ENCODE results near the gene SLC43A1. TPM values are rescaled to one million over a fixed set of nuclear protein-coding genes. Genes with fewer than 3 reads are reported as not detected.

Gene SLC43A1
- total and polyA plus RNA-seq, 2 of the 4 experiments (the other 2 are of a cell fraction) = 10.0 to 17.0 TPM

DNA sequence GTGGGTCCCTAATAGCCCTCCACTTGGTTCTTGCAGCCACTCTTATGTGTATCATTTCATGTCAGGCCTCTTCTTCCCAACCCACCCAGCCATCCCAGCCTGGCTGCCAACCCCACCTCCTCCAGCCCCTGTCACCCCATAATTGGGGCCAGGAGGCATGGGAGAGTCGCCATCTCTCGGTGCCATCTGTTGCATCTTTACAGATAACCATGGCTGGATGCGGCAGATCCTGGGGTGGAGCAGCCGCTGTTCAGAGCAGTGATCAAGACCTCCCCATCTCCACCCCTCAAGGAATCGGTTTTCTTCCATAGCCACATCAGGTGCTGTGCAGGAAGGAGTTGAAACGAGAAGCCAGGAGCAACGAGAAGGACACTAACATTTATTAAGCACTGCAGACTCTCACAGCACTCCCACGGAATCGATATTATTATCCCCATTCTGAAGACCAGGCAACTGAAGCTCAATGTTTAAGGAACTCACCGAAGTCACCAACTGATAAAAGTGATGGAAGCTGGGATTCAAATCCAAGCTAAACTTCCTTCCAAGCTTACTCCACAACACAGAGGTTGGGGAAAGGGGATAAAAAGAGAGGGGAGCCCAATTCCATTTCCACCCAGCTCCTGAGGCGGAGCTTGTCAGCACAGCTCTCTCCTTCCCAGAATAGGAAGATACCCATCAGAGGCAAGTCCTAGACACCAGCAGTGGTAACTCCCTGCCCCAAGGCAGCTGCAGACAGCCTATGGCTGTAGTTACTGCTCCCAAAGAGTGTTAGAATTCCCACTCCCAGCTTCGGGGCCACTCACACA, 2.7 kb downstream of the SLC43A1 start:
- no peak overlapping the region for H3K56ac ChIP-seq (ENCODE audit: extremely low read depth, insufficient read depth, low read length)
- intact Hi-C loops (cut with micrococcal nuclease) = no loop called here
- H3K9me3 ChIP-seq (ENCODE audit: control insufficient read depth, insufficient read depth, low read length) = no peaks in the 10 kb centered on the region
- ATAC-seq (ENCODE audit: low read depth) (no peak), DNase-seq (no peak)
- peaks cover 8% of the 10 kb centered on the region; the same call in 1 of the 2 replicates for H3K36me3 ChIP-seq (ENCODE audit: control insufficient read depth, insufficient read depth, low read length)
- no peak overlapping the region for H4K8ac ChIP-seq (ENCODE audit: low read depth in 2 of 2, low read length in 2 of 2)
- dilution Hi-C loops (cut with HindIII; ENCODE audit: low sequenced_read_pairs, unreplicated experiment) = no loop called here
- no peak overlapping the region for H3K14ac ChIP-seq (replicated peaks; ENCODE audit: low read depth, low read length)
- no peak overlapping the region for H3K9ac ChIP-seq (ENCODE audit: low read depth, low read length)
- no peak overlapping the region for H4K91ac ChIP-seq (ENCODE audit: insufficient read depth, low read depth, low read length)
- no peaks in the 10 kb centered on the region; the same call in 1 of the 2 replicates for H3K4me1 ChIP-seq (ENCODE audit: control insufficient read depth, insufficient read depth, low read length)
- no peak overlapping the region for H3K4me2 ChIP-seq (ENCODE audit: low read depth, low read length)
- TF ChIP-seq MXI1 (IDR thresholded peaks at IDR 0.05; ENCODE audit: borderline replicate concordance, low read depth, low read length) (no peak), BHLHE40 (IDR thresholded peaks at IDR 0.05; ENCODE audit: low read depth, low read length) (no peak), MAZ (IDR thresholded peaks at IDR 0.05; ENCODE audit: borderline replicate concordance, low read depth, low read length) (no peak), MAFK (IDR thresholded peaks at IDR 0.05; ENCODE audit: low read depth, low read length) (no peak), SMC3 (IDR thresholded peaks at IDR 0.05; ENCODE audit: low read depth, low read length) (no peak), RFX5 (IDR thresholded peaks at IDR 0.05; ENCODE audit: low read depth, low read length) (no peak), NFE2L2 (IDR thresholded peaks at IDR 0.05; ENCODE audit: low read depth, low read length) (no peak), RAD21 (IDR thresholded peaks at IDR 0.05; ENCODE audit: low read length) (no peak)
- TF ChIP-seq, protein P1, sequence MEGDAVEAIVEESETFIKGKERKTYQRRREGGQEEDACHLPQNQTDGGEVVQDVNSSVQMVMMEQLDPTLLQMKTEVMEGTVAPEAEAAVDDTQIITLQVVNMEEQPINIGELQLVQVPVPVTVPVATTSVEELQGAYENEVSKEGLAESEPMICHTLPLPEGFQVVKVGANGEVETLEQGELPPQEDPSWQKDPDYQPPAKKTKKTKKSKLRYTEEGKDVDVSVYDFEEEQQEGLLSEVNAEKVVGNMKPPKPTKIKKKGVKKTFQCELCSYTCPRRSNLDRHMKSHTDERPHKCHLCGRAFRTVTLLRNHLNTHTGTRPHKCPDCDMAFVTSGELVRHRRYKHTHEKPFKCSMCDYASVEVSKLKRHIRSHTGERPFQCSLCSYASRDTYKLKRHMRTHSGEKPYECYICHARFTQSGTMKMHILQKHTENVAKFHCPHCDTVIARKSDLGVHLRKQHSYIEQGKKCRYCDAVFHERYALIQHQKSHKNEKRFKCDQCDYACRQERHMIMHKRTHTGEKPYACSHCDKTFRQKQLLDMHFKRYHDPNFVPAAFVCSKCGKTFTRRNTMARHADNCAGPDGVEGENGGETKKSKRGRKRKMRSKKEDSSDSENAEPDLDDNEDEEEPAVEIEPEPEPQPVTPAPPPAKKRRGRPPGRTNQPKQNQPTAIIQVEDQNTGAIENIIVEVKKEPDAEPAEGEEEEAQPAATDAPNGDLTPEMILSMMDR (conservative IDR thresholded peaks at IDR 0.05; ENCODE audit: low read depth, low read length) = no peak
- TF ChIP-seq, protein P2, sequence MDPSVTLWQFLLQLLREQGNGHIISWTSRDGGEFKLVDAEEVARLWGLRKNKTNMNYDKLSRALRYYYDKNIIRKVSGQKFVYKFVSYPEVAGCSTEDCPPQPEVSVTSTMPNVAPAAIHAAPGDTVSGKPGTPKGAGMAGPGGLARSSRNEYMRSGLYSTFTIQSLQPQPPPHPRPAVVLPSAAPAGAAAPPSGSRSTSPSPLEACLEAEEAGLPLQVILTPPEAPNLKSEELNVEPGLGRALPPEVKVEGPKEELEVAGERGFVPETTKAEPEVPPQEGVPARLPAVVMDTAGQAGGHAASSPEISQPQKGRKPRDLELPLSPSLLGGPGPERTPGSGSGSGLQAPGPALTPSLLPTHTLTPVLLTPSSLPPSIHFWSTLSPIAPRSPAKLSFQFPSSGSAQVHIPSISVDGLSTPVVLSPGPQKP (IDR thresholded peaks at IDR 0.05; ENCODE audit: borderline replicate concordance, low read depth, low read length) = no peak
- TF ChIP-seq, protein P3, sequence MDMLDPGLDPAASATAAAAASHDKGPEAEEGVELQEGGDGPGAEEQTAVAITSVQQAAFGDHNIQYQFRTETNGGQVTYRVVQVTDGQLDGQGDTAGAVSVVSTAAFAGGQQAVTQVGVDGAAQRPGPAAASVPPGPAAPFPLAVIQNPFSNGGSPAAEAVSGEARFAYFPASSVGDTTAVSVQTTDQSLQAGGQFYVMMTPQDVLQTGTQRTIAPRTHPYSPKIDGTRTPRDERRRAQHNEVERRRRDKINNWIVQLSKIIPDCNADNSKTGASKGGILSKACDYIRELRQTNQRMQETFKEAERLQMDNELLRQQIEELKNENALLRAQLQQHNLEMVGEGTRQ (IDR thresholded peaks at IDR 0.05; ENCODE audit: low read depth, low read length) = no peak
- H4K20me1 ChIP-seq (ENCODE audit: insufficient read depth, low read length) = peaks cover 7% of the 10 kb centered on the region; the same call in 1 of the 2 replicates
- WGBS, 2 experiments (ENCODE audit: extremely low coverage in 2 of 2, insufficient read length in 1 of 2) = no CpG with 5 or more reads among the region's 12 CpGs
- H3K79me1 ChIP-seq (ENCODE audit: low read depth in 1 of 2, low read length in 2 of 2) = peaks cover 7 to 24% of the 10 kb centered on the region in 2 experiments; a peak in 3 of 4 replicates
- ChIA-PET CTCF (interaction anchor here (1.2 kb wide), 1 partner anchor 19 kb away, joined by 7 read pairs; no protein-coding TSS in a partner anchor), POLR2A (ENCODE audit: unreplicated experiment) (no interaction called here)
- no peak overlapping the region for H2BK20ac ChIP-seq (ENCODE audit: low read depth, low read length)
- in situ Hi-C loops (cut with MboI; ENCODE audit: low sequenced_read_pairs) = loop anchor here (25.0 kb wide), 1 partner anchor 676 kb away; no protein-coding TSS in a partner anchor
- H3K4ac ChIP-seq (ENCODE audit: low read depth, low read length) = no peak overlapping the region
- H3K23ac ChIP-seq (ENCODE audit: low read depth, low read length) = 0 out of 2 replicates have a peak overlapping the region, but pooled peaks have one; percentile 7
- no peak overlapping the region for H2BK120ac ChIP-seq (ENCODE audit: low read depth, low read length)
- H3K27ac ChIP-seq (ENCODE audit: insufficient read depth, low read length) = no peak overlapping the region
- H2AK5ac ChIP-seq (ENCODE audit: low read depth, low read length) = no peak overlapping the region
- H2BK5ac ChIP-seq (ENCODE audit: low read depth, low read length, poor library complexity, severe bottlenecking) = no peak overlapping the region
- H3K4me3 ChIP-seq (ENCODE audit: insufficient read depth, low read depth, low read length) = no peak overlapping the region
- no peaks in the 10 kb centered on the region; the same call in 1 of the 2 replicates for H3K9me1 ChIP-seq (ENCODE audit: insufficient read depth, low read length)
- no TSS peak for BruUV-seq (replicated peaks)
- no peak overlapping the region for H3K18ac ChIP-seq (ENCODE audit: low read depth, low read length)
- H2AK9ac ChIP-seq (replicated peaks; ENCODE audit: low read depth, low read length, poor library complexity) = no peak overlapping the region
- no peak overlapping the region for H2AFZ ChIP-seq (replicated peaks; ENCODE audit: low read length, poor library complexity)
- no peak overlapping the region for H2BK15ac ChIP-seq (ENCODE audit: low read depth, low read length)
- no peaks in the 10 kb centered on the region for H3K27me3 ChIP-seq (ENCODE audit: control insufficient read depth, insufficient read depth, low read length)
- no peak overlapping the region for H4K5ac ChIP-seq (ENCODE audit: low read depth, low read length)
